GM23248 (cell line): ENCODE results near the gene TM9SF1. TPM values are rescaled to one million over a fixed set of nuclear protein-coding genes. Genes with fewer than 3 reads are reported as not detected.

Experiments
- DNase-seq: peaks from one replicate; pipeline ENCODE4 v3.0.0-alpha.2; 2015
- H2AFZ ChIP-seq: fragments of 200-600 bp; sonication (generic); 2 replicates; pipeline ENCODE4 v1.6.1; 2016; ENCODE audit warnings: antibody characterized with exemption
- H3F3A ChIP-seq: fragments of 200-600 bp; sonication (generic); 2 replicates; pipeline ENCODE4 v1.6.1; 2016; ENCODE audit warnings: mild to moderate bottlenecking, antibody characterized with exemption, mixed run types; ENCODE audit not compliant: insufficient read depth
- H3K27ac ChIP-seq: fragments of 200-600 bp; sonication (generic); 2 replicates; pipeline ENCODE4 v1.5.1; 2016; ENCODE audit warnings: mild to moderate bottlenecking
- H3K27me3 ChIP-seq: fragments of 200-600 bp; sonication (generic); replicated peaks from 2 replicates; pipeline ENCODE4 v1.6.1; 2016; ENCODE audit warnings: mild to moderate bottlenecking; ENCODE audit not compliant: insufficient read depth
- H3K36me3 ChIP-seq: fragments of 200-600 bp; sonication (generic); 2 replicates; pipeline ENCODE4 v1.6.1; 2016; ENCODE audit warnings: low read depth, mild to moderate bottlenecking
- H3K4me1 ChIP-seq: fragments of 200-600 bp; sonication (generic); 2 replicates; pipeline ENCODE4 v1.6.1; 2016; ENCODE audit warnings: mild to moderate bottlenecking; ENCODE audit not compliant: insufficient read depth
- H3K4me2 ChIP-seq: fragments of 200-600 bp; sonication (generic); one replicate; pipeline ENCODE4 v1.6.1; 2016; ENCODE audit warnings: mild to moderate bottlenecking; ENCODE audit not compliant: unreplicated experiment
- H3K4me3 ChIP-seq: fragments of 200-600 bp; sonication (generic); 2 replicates; pipeline ENCODE4 v1.5.1; 2016; ENCODE audit warnings: mild to moderate bottlenecking
- H3K79me2 ChIP-seq: fragments of 200-600 bp; sonication (generic); 2 replicates; pipeline ENCODE4 v1.6.1; 2016; ENCODE audit warnings: mild to moderate bottlenecking; ENCODE audit not compliant: insufficient read depth
- H3K9ac ChIP-seq: fragments of 200-600 bp; sonication (generic); 2 replicates; pipeline ENCODE4 v1.6.1; 2016; ENCODE audit warnings: mild to moderate bottlenecking
- H3K9me2 ChIP-seq: fragments of 200-600 bp; sonication (generic); 2 replicates; pipeline ENCODE4 v1.6.1; 2016; ENCODE audit warnings: mixed run types, mild to moderate bottlenecking, moderate library complexity; ENCODE audit not compliant: insufficient read depth
- H3K9me3 ChIP-seq: fragments of 200-600 bp; sonication (generic); one replicate; pipeline ENCODE4 v1.6.1; 2017; ENCODE audit warnings: low read depth
- H4K20me1 ChIP-seq: fragments of 200-600 bp; sonication (generic); 2 replicates; pipeline ENCODE4 v1.6.0; 2016; ENCODE audit not compliant: insufficient read depth
- EZH2 ChIP-seq: fragments of 200-600 bp; sonication (generic); IDR thresholded peaks from 2 replicates; pipeline ENCODE4 v1.6.1; 2018; ENCODE audit warnings: antibody characterized with exemption, mild to moderate bottlenecking; ENCODE audit not compliant: insufficient read depth, poor library complexity, severe bottlenecking
- EZH2phosphoT487 ChIP-seq: fragments of 200-600 bp; sonication (generic); IDR thresholded peaks from 2 replicates; pipeline ENCODE4 v1.6.1; 2018; ENCODE audit warnings: antibody characterized with exemption, moderate library complexity, mild to moderate bottlenecking, low read depth; ENCODE audit not compliant: insufficient read depth
- WGBS, 2 experiments: methylation state at CpG; one replicate each; pipeline ENCODE4 v1.1.6; 2015 to 2017; ENCODE audit warnings: low lambda C conversion rate in 2 of 2, low coverage in 1 of 2; ENCODE audit errors: missing lambda C conversion rate in 2 of 2; 5-methylcytosine and 5-hydroxymethylcytosine counted together
- in situ Hi-C: fragments of 300-500 bp; cut with MboI; formaldehyde crosslinking; loops from 2 replicates; pipeline ENCODE4 v1.15.0; 2020
- polyA plus RNA-seq: library from polyadenylated mRNA; unstranded; fragments of >200 nt; fragmentation: Nextera tagmentation; extraction: Ambion mirVana; gene quantifications from 2 replicates; pipeline ENCODE4 v1.2.1, GENCODE V29; 2016
- total RNA-seq: library from RNA; depleted of rRNA; stranded (reverse); fragments of >200 nt; shearing (Covaris generic); gene quantifications from 2 replicates; pipeline ENCODE4 v1.2.3, GENCODE V29; 2014

Gene TM9SF1
- total and polyA plus RNA-seq, 2 experiments from 2014 or later = 93.8 to 102 TPM

GRCh38 chr14:24151404-24152080, 43.7 kb downstream of the TM9SF1 start:
- H2AFZ ChIP-seq = no peak overlapping the region
- TF ChIP-seq EZH2 (no peak), EZH2phosphoT487 (no peak)
- 85 to 87% methylated on average over 15 to 16 of the region's 16 CpGs for WGBS, 2 experiments
- no peaks in the 10 kb centered on the region for H3K27me3 ChIP-seq
- no peaks in the 10 kb centered on the region for H3K9me2 ChIP-seq
- in situ Hi-C loops = no loop called here
- peaks cover 34% of the 10 kb centered on the region for H3K79me2 ChIP-seq
- no peak overlapping the region for H3K4me2 ChIP-seq
- no peak overlapping the region for H3K4me3 ChIP-seq
- peaks cover 39% of the 10 kb centered on the region for H3K36me3 ChIP-seq
- H3K27ac ChIP-seq = no peak overlapping the region
- H3K9me3 ChIP-seq = no peaks in the 10 kb centered on the region
- H3K9ac ChIP-seq = no peak overlapping the region
- no peak for DNase-seq
- no peaks in the 10 kb centered on the region for H4K20me1 ChIP-seq
- H3F3A ChIP-seq = no peaks in the 10 kb centered on the region
- H3K4me1 ChIP-seq = 0 out of 2 replicates have a peak, but pooled peaks cover 6% of the 10 kb centered on the region

GRCh38 chr14:24150993-24151392, 44.2 kb downstream of the TM9SF1 start:
- H3K79me2 ChIP-seq = peaks cover 34% of the 10 kb centered on the region
- H3K27me3 ChIP-seq = no peaks in the 10 kb centered on the region
- no peak overlapping the region for H3K27ac ChIP-seq
- H3F3A ChIP-seq = peaks cover 3% of the 10 kb centered on the region; the same call in 1 of the 2 replicates
- WGBS, 2 experiments = 85 to 91% methylated on average over 9 of the region's 9 CpGs
- no peak overlapping the region for H3K4me2 ChIP-seq
- DNase-seq = no peak
- in situ Hi-C loops = no loop called here
- no peaks in the 10 kb centered on the region for H3K9me3 ChIP-seq
- no peak overlapping the region for H3K9ac ChIP-seq
- no peaks in the 10 kb centered on the region for H3K9me2 ChIP-seq
- no peak for TF ChIP-seq EZH2
- TF ChIP-seq EZH2phosphoT487 = no peak
- no peak overlapping the region for H2AFZ ChIP-seq
- no peak overlapping the region for H3K4me3 ChIP-seq
- peaks cover 34% of the 10 kb centered on the region for H3K36me3 ChIP-seq
- H4K20me1 ChIP-seq = no peaks in the 10 kb centered on the region
- peaks cover 6% of the 10 kb centered on the region; the same call in 1 of the 2 replicates for H3K4me1 ChIP-seq

GRCh38 chr14:24150567-24150966, 44.7 kb downstream of the TM9SF1 start:
- 93 to 95% methylated on average over 9 of the region's 9 CpGs for WGBS, 2 experiments
- Histone ChIP-seq H3K9me3 (no peaks in the 10 kb centered on the region), H4K20me1 (no peaks in the 10 kb centered on the region), H3K27me3 (no peaks in the 10 kb centered on the region), H3K4me2 (no peak overlapping the region), H3K9me2 (no peaks in the 10 kb centered on the region), H3K36me3 (peaks cover 30% of the 10 kb centered on the region), H3F3A (peaks cover 8% of the 10 kb centered on the region), H3K79me2 (peaks cover 37% of the 10 kb centered on the region), H3K4me3 (no peak overlapping the region), H2AFZ (no peak overlapping the region), H3K9ac (no peak overlapping the region), H3K27ac (no peak overlapping the region), H3K4me1 (peaks cover 11% of the 10 kb centered on the region)
- no peak for DNase-seq
- TF ChIP-seq EZH2 = no peak
- TF ChIP-seq EZH2phosphoT487 = no peak
- in situ Hi-C loops = no loop called here

GRCh38 chr14:24150061-24150460, 45.2 kb downstream of the TM9SF1 start:
- Histone ChIP-seq H3K27ac (no peak overlapping the region), H3K9ac (no peak overlapping the region), H3K4me2 (no peak overlapping the region), H3K36me3 (peaks cover 25% of the 10 kb centered on the region), H4K20me1 (no peaks in the 10 kb centered on the region), H3K79me2 (peaks cover 42% of the 10 kb centered on the region), H3K9me2 (no peaks in the 10 kb centered on the region), H2AFZ (no peak overlapping the region), H3K9me3 (no peaks in the 10 kb centered on the region), H3K4me1 (peaks cover 16% of the 10 kb centered on the region), H3K4me3 (no peak overlapping the region), H3K27me3 (no peaks in the 10 kb centered on the region), H3F3A (peaks cover 12% of the 10 kb centered on the region)
- WGBS, 2 experiments = 97 to 98% methylated on average over 9 of the region's 9 CpGs
- in situ Hi-C loops = no loop called here
- no peak for DNase-seq
- no peak for TF ChIP-seq EZH2phosphoT487
- TF ChIP-seq EZH2 = no peak
